Stimulated activated CD4-positive, alpha-beta T cell treated with anti-CD3 and anti-CD28 coated beads, Interleukin-1b, Interleukin-23, amount 100 ng/mL, for 48 hours (primary cell): ENCODE results near the gene MLST8.

Experiments used
- DNase-seq: peaks from one replicate; pipeline ENCODE4 v3.0.0-alpha.2; 2020

MLST8 gene

DNA sequence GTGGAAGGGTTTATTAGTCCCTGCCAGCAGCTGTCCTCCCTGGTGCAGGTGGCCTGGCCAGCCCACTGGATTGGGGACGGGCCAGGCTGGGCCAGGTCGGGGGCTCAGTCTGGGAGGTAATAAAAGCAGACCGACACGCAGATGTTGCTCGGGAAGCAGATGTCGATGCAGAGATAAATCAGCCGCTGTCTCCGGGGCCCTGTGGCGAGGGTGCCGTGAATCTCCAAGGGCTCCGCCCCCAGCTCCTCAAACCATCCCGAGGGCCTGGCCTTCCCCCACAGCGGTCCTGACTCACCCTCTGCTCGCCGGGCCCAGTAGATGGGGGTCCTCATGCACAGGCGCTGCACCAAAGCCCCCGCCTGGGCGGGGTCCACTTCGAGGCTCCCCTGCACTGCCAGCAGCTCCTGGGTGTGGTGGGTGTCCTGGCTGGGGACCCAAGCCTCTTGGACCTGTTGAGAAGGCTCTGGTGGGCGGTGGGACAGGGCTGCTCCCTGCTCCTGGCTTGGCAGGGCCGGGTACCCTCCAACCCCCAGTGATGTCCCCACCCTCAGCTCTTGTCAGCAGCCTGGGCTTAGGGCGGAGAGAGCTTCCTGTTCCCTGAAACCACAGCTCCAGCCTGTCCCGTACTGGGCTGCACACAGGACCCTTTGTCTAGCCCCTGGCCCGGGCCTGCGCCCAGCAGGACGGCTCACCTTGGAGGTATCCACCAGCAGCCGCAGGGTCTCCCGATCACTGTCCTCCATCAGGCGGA lies 4.2 kb downstream of the MLST8 start:
- no peak for DNase-seq

GRCh38 chr16:2210009-2210332 lies 4.7 kb downstream of the MLST8 start:
- no peak for DNase-seq

DNA sequence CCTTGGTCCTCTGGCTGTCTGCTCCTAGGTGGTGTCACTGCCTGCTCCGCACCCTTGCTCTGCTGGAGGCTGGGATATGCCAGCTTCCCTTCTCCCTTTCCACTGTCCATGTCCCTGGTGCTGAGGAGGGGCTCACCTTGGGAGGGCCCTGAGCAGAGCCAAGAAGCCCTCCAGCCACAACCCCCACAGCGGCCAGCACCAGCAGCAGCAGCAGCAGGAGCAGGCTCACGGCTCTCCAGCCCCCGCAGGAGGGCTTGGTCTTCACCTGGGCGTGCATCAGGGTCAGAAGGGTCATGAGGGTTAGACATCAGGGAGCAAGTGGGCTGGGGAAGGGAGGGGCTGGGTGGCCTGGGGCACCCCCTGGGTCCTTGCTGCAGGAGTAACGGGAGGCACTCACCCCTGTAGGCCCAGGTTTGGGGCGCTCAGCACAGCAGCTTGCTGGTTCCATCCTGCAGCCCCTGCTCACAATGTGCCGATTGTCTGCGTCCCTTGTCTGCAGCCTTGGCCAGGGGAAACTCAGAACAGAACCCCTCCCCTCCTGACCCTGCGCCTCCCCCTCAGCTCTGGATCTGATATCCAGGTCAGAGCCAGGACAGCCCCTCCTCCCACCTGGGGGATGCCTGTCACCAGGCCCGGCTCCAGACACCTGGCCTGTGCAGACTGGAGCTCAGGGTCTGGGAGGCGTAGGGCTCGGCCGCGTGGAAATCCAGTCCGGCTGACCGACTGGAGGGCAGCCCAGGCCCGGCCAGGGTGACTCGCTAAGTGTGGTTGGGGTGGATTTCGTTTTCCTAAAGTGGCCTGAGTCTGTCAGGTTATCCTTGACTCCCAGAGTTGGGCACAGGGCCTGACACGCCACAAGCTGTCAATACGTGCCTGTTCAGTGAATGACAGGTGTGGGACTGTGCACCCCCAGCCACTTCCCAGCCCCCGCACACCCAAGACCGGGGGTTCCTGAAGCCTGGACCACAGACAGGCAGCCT lies 5.4 kb downstream of the MLST8 start, which contains the start of gene BRICD5:
Gene BRICD5 (minus strand): TSS at position 478 of the 980 bp plus-strand sequence. CDS start 30 bp downstream, at position 448.
- no peak for DNase-seq

DNA sequence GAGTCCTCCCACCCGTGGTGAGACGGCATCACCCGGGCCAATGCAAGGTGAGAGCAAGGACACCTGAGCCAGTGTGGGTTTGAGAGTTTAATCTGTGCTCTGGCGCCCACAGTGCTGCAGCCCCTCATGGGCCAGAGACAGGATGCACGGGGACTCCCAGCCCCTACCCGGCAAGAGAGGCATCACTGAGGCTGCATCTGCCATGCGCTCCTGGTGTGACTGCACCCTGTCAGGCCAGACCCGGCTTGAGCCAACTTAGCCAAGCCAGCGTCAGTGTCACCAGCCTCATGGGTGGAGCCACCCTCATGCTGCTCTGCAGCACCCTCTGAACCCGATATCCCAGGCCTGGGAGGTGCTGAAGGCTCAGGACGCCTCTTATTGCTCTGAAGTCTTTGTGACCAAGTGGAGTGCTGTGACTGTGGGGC lies 6.7 kb downstream of the MLST8 start:
- DNase-seq, result no peak

DNA sequence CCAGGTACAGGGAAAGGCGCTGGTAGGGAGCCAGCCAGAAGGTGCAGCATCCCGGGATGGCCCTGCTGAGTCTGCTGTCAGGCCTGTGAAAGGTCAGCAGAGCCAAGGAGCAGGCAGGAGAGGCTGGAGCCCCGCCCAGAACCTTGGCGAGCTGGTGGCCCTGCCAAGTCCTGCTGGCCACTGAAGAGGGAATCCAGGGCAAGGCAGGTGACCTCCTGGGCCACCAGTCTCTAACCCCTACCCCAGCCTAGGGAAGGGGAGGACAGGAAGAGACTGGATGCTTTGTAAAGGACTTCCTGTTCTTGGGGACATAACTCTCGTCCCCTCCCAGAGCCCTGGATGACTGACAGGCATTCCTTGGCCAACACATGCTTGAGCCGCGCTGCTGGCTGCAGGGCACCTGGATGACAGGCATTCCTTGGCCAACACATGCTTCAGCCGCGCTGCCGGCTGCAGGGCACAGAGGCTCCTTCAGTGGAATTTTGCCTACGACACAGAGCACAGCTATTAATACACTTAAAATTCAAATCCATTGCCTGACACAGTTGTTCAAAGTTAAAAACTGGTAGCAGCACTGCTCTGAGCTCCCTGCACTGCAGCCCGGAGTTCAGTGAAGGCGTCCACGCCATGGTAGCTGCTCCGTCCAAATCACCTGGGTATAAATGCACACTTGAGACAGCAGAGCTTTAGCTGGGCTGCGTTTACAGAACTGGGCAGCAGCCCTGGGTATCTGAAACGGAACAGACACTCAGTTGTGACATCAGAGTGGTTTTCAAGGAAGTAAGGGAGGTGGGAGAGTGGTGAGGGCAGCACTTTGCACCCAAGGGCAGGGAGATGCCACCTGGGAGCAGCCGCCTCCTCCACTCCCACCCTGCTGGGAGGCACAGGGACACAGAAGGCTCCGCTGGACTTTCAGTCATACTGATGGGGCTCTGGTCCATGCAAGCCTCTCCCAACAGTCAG lies 7.4 kb downstream of the MLST8 start:
- DNase-seq, result no peak

DNA sequence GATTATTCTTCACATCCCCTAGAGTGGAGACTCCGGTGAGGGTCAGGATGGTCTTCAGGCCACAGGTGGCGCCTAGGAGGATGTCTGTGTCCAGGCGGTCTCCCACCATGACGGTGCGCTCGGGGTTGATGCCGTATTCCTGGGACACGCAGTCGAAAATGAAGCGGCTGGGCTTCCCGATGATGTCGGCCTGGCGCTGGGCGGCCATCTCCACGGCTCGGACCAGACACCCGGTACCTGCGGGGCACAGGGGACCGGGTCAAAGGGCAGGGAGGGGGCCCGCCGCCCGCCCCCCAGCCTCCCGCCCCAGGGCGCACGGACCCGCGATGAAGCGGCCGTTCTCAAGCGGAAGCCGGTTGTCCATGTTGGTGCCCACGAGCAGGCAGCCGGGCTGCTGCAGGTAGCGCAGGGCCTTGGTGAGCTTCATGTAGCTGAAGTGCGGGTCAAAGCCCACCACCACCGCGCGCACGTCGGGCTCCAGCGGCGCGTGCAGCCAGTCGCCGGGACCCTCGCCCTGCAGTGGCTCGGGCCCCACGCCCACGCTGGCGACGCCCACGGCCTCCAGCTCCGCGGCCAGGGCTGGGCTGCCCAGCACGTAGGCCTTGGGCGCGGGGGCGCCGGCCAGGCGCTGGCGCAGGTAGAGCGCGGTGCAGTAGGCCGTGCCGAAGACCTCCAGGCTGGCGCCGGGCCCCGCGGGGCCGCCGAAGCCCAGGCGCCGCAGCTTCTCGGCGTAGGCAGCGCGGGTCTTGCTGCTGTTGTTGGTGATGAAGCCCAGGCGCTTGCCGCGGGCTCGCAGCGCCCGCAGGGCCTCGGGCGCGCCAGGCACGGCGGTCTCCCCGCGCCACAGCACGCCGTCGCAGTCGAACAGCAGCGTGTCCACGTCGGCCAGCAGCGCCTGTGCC lies 8.8 kb downstream of the MLST8 start:
- DNase-seq, result no peak

DNA sequence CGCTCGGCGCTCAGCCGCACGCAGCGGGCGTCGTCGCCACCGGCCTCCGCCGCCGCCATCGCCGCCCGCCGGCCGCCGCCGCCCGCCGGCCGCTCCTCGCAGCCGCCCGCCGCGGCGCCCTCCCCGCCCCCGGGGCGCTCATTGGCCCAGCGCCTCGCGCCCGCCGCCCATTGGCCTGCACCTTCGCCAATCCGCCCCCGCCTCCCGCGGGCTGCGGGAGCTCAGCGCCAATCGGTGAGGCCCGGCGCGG lies 9.4 kb downstream of the MLST8 start, which contains the start of gene PGP:
Gene PGP (minus strand): TSS at position 122 of the 250 bp plus-strand sequence. CDS start 63 bp downstream, at position 59.
- no peak for DNase-seq

- no peak for DNase-seq
Observed at GRCh38 chr16:2216330-2216729, 11.1 kb downstream of the MLST8 start.

- DNase-seq, result peak; percentile 100
Observed at GRCh38 chr16:2223221-2223941, 18.1 kb downstream of the MLST8 start, which contains the start of gene E4F1. Gene E4F1 (plus strand): TSS chr16:2223591. CDS start chr16:2223614, 23 bp downstream.

- no peak for DNase-seq
Observed at GRCh38 chr16:2223942-2224486, 18.8 kb downstream of the MLST8 start.

DNA sequence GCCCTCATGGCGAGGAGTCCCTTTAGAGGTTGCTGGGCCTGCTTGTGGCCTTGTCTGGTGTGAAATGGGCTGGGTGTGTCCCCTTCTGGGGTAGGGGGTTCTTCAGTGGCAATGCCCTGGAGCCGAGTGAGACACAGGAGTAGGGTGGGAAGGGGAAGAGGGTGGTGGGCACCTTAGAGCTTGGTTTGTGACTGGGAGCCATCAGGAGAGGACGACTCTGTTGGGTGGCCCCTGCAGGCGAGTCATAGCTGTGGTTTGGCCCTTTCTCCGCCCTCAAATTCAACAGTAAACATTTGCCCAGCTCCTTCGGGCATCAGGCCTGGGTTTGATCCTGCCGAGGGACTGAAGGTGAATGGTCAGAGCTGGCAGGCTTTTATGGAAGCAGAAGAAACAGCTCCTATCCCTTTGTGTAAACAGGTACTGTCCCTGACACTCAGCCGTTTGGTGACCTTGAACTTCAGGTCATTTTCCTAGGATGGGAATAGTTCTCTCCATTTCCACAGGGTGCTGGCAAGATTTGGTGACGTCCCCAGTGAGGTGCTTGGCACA lies 21.1 kb downstream of the MLST8 start:
- no peak for DNase-seq

- no peak for DNase-seq
Observed at GRCh38 chr16:2226918-2227317, 21.7 kb downstream of the MLST8 start.

GRCh38 chr16:2228161-2228824 lies 23.0 kb downstream of the MLST8 start:
- no peak for DNase-seq

DNA sequence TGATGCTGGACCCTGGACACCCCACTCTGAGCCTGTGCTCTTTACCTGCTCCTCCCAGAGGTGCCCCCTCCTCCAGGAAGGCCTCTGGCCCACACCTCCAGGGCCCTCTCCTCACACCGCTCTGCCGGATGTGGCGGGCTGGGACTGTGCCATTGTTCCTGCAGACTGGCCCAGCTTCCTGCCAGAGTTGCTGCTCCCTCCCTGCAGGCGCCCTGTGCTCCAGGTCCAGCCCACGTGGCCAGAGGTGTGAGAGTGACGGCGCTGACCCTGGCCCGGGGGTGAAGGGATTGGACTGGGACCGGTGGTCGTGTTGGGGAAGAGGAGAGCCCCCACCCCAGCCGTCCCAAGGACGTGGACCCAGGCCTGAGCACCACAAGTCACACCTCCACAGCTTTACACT lies 23.8 kb downstream of the MLST8 start:
- DNase-seq, result no peak

- no peak for DNase-seq
Observed at GRCh38 chr16:2229632-2230250, 24.5 kb downstream of the MLST8 start.

GRCh38 chr16:2230376-2230775 lies 25.1 kb downstream of the MLST8 start:
- no peak for DNase-seq

GRCh38 chr16:2231016-2231931 lies 26.0 kb downstream of the MLST8 start:
- no peak for DNase-seq
